IMR-90 (cell line): Measurements from ENCODE around the gene EIF3M. TPM values are rescaled to one million over a fixed set of nuclear protein-coding genes. Genes with fewer than 3 reads are reported as not detected.

Source experiments
- ATAC-seq: fragments of 200-7000 bp; cut with Tn5 transposase; 2 replicates; pipeline ENCODE4 v1.9.1; 2020; ENCODE audit warnings: low read depth, mild to moderate bottlenecking, moderate library complexity
- BruUV-seq: library from RNA; stranded (reverse); fragments of 400-500 nt; replicated peaks from 2 replicates; lab custom pipeline; 2021; lab: Mats Ljungman, UMichigan
- CTCF ChIA-PET: fragments of 300-600 bp; formaldehyde crosslinking; extraction: SDS; loops from one replicate; lab custom pipeline; 2021; ENCODE audit warnings: antibody characterized with exemption; lab: Yijun Ruan, JAX
- POLR2A ChIA-PET: fragments of 300-600 bp; sonication (Branson Sonifier 250); formaldehyde crosslinking; loops from one replicate; lab custom pipeline; 2022; ENCODE audit warnings: antibody characterized with exemption; ENCODE audit not compliant: unreplicated experiment; lab: Charles Lee
- DNase-seq: peaks from one replicate; pipeline ENCODE4 v3.0.0; 2013
- H2AFZ ChIP-seq: replicated peaks from 2 replicates; pipeline ENCODE3; 2013; ENCODE audit warnings: low read length, mild to moderate bottlenecking; ENCODE audit not compliant: poor library complexity
- H2AK5ac ChIP-seq: 2 replicates; pipeline ENCODE4 v1.6.1; 2013; ENCODE audit warnings: low read depth, low read length, inconsistent platforms
- H2AK9ac ChIP-seq: replicated peaks from 2 replicates; pipeline ENCODE3; 2013; ENCODE audit warnings: mild to moderate bottlenecking, low read depth, low read length, moderate library complexity; ENCODE audit not compliant: poor library complexity
- H2BK120ac ChIP-seq: 2 replicates; pipeline ENCODE4 v1.6.1; 2013; ENCODE audit warnings: low read depth, low read length, inconsistent platforms
- H2BK15ac ChIP-seq: 3 replicates; pipeline ENCODE4 v1.6.1; 2013; ENCODE audit warnings: low read depth, low read length, inconsistent platforms
- H2BK20ac ChIP-seq: 2 replicates; pipeline ENCODE4 v1.6.1; 2013; ENCODE audit warnings: low read depth, mild to moderate bottlenecking, inconsistent platforms, low read length, moderate library complexity
- H2BK5ac ChIP-seq: 2 replicates; pipeline ENCODE4 v1.6.1; 2013; ENCODE audit warnings: mild to moderate bottlenecking, low read depth, low read length, inconsistent platforms; ENCODE audit not compliant: poor library complexity, severe bottlenecking
- H3K14ac ChIP-seq: replicated peaks from 2 replicates; pipeline ENCODE4 v1.6.1; 2013; ENCODE audit warnings: low read depth, low read length, inconsistent platforms
- H3K18ac ChIP-seq: 2 replicates; pipeline ENCODE4 v1.6.1; 2013; ENCODE audit warnings: low read depth, low read length, control low read depth
- H3K23ac ChIP-seq: 2 replicates; pipeline ENCODE4 v1.6.1; 2013; ENCODE audit warnings: low read depth, low read length, inconsistent platforms
- H3K27ac ChIP-seq: 2 replicates; pipeline ENCODE4 v1.5.1; 2013; ENCODE audit warnings: mild to moderate bottlenecking, control low read depth, low read length; ENCODE audit not compliant: insufficient read depth
- H3K27me3 ChIP-seq: 2 replicates; pipeline ENCODE4 v1.6.1; 2013; ENCODE audit warnings: low read length; ENCODE audit not compliant: control insufficient read depth, insufficient read depth
- H3K36me3 ChIP-seq: 2 replicates; pipeline ENCODE4 v1.6.1; 2013; ENCODE audit warnings: low read length, mixed read lengths; ENCODE audit not compliant: control insufficient read depth, insufficient read depth
- H3K4ac ChIP-seq: 2 replicates; pipeline ENCODE4 v1.6.1; 2013; ENCODE audit warnings: low read depth, low read length, inconsistent platforms
- H3K4me1 ChIP-seq: 2 replicates; pipeline ENCODE4 v1.6.1; 2013; ENCODE audit warnings: low read length, mixed read lengths; ENCODE audit not compliant: control insufficient read depth, insufficient read depth
- H3K4me2 ChIP-seq: 2 replicates; pipeline ENCODE4 v1.6.1; 2013; ENCODE audit warnings: low read depth, mild to moderate bottlenecking, control low read depth, low read length, moderate library complexity
- H3K4me3 ChIP-seq: 2 replicates; pipeline ENCODE4 v1.5.1; 2013; ENCODE audit warnings: low read depth, mild to moderate bottlenecking, control low read depth, low read length, moderate library complexity; ENCODE audit not compliant: insufficient read depth
- H3K56ac ChIP-seq: 2 replicates; pipeline ENCODE4 v1.6.1; 2013; ENCODE audit warnings: low read length, inconsistent platforms; ENCODE audit not compliant: insufficient read depth; ENCODE audit errors: extremely low read depth
- H3K79me1 ChIP-seq, 2 experiments: 2 replicates each; pipeline ENCODE4 v1.6.1; 2013; ENCODE audit warnings: low read length in 2 of 2, inconsistent platforms in 1 of 2, low read depth in 1 of 2
- H3K9ac ChIP-seq: 2 replicates; pipeline ENCODE4 v1.6.1; 2013; ENCODE audit warnings: low read depth, low read length, control low read depth
- H3K9me1 ChIP-seq: 2 replicates; pipeline ENCODE4 v1.6.1; 2013; ENCODE audit warnings: low read length, inconsistent platforms; ENCODE audit not compliant: insufficient read depth
- H3K9me3 ChIP-seq: 2 replicates; pipeline ENCODE4 v1.6.1; 2013; ENCODE audit warnings: low read length; ENCODE audit not compliant: control insufficient read depth, insufficient read depth
- H4K20me1 ChIP-seq: 2 replicates; pipeline ENCODE4 v1.6.1; 2013; ENCODE audit warnings: low read length, inconsistent platforms; ENCODE audit not compliant: insufficient read depth
- H4K5ac ChIP-seq: 2 replicates; pipeline ENCODE4 v1.6.1; 2013; ENCODE audit warnings: mild to moderate bottlenecking, low read depth, low read length, control low read depth
- H4K8ac ChIP-seq, 2 experiments: 2 replicates each; pipeline ENCODE4 v1.6.1; 2013; ENCODE audit warnings: low read depth in 2 of 2, low read length in 2 of 2, control low read depth in 1 of 2, inconsistent platforms in 1 of 2
- H4K91ac ChIP-seq: 2 replicates; pipeline ENCODE4 v1.6.1; 2013; ENCODE audit warnings: low read depth, low read length, inconsistent platforms; ENCODE audit not compliant: insufficient read depth
- BHLHE40 ChIP-seq: fragments of 150-350 bp; IDR thresholded peaks from 2 replicates; pipeline ENCODE4 v1.6.1; 2016; ENCODE audit warnings: mild to moderate bottlenecking, low read depth, low read length
- CEBPB ChIP-seq: IDR thresholded peaks from 2 replicates; pipeline ENCODE4 v1.6.1; 2012; ENCODE audit warnings: low read depth, low read length, improper control_type of control experiment
- FOS ChIP-seq: fragments of 150-350 bp; IDR thresholded peaks from 2 replicates; pipeline ENCODE4 v1.6.1; 2016; ENCODE audit warnings: low read depth, low read length
- MAFK ChIP-seq: IDR thresholded peaks from 2 replicates; pipeline ENCODE4 v1.6.1; 2012; ENCODE audit warnings: low read depth, low read length, improper control_type of control experiment
- MAZ ChIP-seq: IDR thresholded peaks from 2 replicates; pipeline ENCODE4 v1.6.1; 2012; ENCODE audit warnings: low read depth, mild to moderate bottlenecking, low read length, improper control_type of control experiment, moderate library complexity, borderline replicate concordance
- MXI1 ChIP-seq: IDR thresholded peaks from 2 replicates; pipeline ENCODE4 v1.6.1; 2012; ENCODE audit warnings: low read depth, mild to moderate bottlenecking, low read length, moderate library complexity, borderline replicate concordance
- NFE2L2 ChIP-seq: fragments of 150-350 bp; IDR thresholded peaks from 2 replicates; pipeline ENCODE4 v1.6.1; 2016; ENCODE audit warnings: low read depth, mild to moderate bottlenecking, low read length
- POLR2A ChIP-seq: IDR thresholded peaks from 2 replicates; pipeline ENCODE4 v1.6.1; 2012; ENCODE audit warnings: mild to moderate bottlenecking, low read depth, low read length
- RAD21 ChIP-seq: IDR thresholded peaks from 2 replicates; pipeline ENCODE4 v1.6.1; 2012; ENCODE audit warnings: low read length, improper control_type of control experiment
- RFX5 ChIP-seq: IDR thresholded peaks from 2 replicates; pipeline ENCODE4 v1.8.0; 2012; ENCODE audit warnings: low read depth, mild to moderate bottlenecking, low read length, moderate library complexity
- SMC3 ChIP-seq: fragments of 150-350 bp; IDR thresholded peaks from 2 replicates; pipeline ENCODE4 v1.6.1; 2016; ENCODE audit warnings: low read depth, mild to moderate bottlenecking, antibody characterized with exemption, low read length, moderate library complexity
- WGBS, 2 experiments: methylation state at CpG; one replicate each; pipeline versions ENCODE4 v1.1.5 to v1.1.7; 2013; ENCODE audit warnings: missing lambda C conversion rate in 2 of 2; ENCODE audit not compliant: insufficient read length in 1 of 2; ENCODE audit errors: extremely low coverage in 2 of 2; 5-methylcytosine and 5-hydroxymethylcytosine counted together
- dilution Hi-C: fragments of 300-500 bp; cut with HindIII; formaldehyde crosslinking; loops from one replicate; pipeline ENCODE4 v1.14.3; 2018; ENCODE audit warnings: low sequenced_read_pairs; ENCODE audit not compliant: unreplicated experiment
- in situ Hi-C: fragments of 300-500 bp; cut with MboI; formaldehyde crosslinking; loops from 3 replicates; pipeline ENCODE4 v1.14.3; 2019; ENCODE audit warnings: low sequenced_read_pairs, inconsistent platforms, mixed read lengths
- intact Hi-C: fragments of 100-400 bp; cut with micrococcal nuclease; formaldehyde crosslinking; loops from 2 replicates; pipeline ENCODE4 v1.10.0; 2022
- polyA plus RNA-seq, 3 experiments: library from polyadenylated mRNA; depleted of rRNA; stranded (reverse); fragments of >200 nt; gene quantifications; 2 replicates each; pipeline ENCODE4 v1.2.3, GENCODE V29; 2012; ENCODE audit warnings: low replicate concordance in 1 of 3
- total RNA-seq: library from RNA; depleted of rRNA; stranded (reverse); fragments of >200 nt; gene quantifications from 2 replicates; pipeline ENCODE4 v1.2.3, GENCODE V29; 2012
- TF ChIP-seq, protein P1 (sequence below): fragments of 150-350 bp; IDR thresholded peaks from 2 replicates; pipeline ENCODE4 v1.6.1; 2016; ENCODE audit warnings: low read depth, mild to moderate bottlenecking, low read length, moderate library complexity, borderline replicate concordance

Gene EIF3M
- total and polyA plus RNA-seq, 2 of the 4 experiments (the other 2 are of a cell fraction) = 376 to 466 TPM

DNA sequence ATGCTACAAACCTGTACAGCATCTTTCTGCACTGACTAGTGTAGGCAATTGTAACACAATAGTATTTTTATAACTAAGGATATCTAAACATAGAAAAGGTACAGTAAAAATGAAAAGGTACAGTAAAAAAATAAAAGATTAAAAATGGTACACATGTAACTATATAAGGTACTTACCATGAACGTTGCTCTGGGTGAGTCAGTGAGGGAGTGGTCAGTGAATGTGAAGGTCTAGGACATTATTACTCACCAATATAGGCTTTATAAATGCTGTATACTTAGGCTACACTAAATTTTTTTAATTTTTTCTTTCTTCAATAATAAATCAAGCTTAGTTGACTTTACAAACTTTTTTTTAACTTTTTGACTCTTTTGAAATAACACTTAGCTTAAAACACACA is 59.9 kb downstream of the EIF3M start:
- no peak overlapping the region for H2BK5ac ChIP-seq
- H3K18ac ChIP-seq = no peak overlapping the region

More for the DNA sequence above, 59.9 kb downstream of the EIF3M start:
- no CpG with 5 or more reads among the region's 1 CpG for WGBS, 2 experiments
- H3K23ac ChIP-seq = no peak overlapping the region
- no peaks in the 10 kb centered on the region for H4K20me1 ChIP-seq
- H3K4me3 ChIP-seq = no peak overlapping the region
- no peaks in the 10 kb centered on the region for H3K36me3 ChIP-seq
- no peak overlapping the region for H2AFZ ChIP-seq
- H3K4me2 ChIP-seq = no peak overlapping the region
- in situ Hi-C loops (no loop called here), intact Hi-C loops (no loop called here), dilution Hi-C loops (no loop called here)
- ChIA-PET POLR2A (no interaction called here), CTCF (no interaction called here)
- TF ChIP-seq MAZ (no peak), MAFK (no peak), BHLHE40 (no peak), NFE2L2 (no peak), RFX5 (no peak), MXI1 (no peak), POLR2A (no peak), FOS (no peak), RAD21 (no peak), CEBPB (no peak), SMC3 (no peak)
- TF ChIP-seq, protein P1, sequence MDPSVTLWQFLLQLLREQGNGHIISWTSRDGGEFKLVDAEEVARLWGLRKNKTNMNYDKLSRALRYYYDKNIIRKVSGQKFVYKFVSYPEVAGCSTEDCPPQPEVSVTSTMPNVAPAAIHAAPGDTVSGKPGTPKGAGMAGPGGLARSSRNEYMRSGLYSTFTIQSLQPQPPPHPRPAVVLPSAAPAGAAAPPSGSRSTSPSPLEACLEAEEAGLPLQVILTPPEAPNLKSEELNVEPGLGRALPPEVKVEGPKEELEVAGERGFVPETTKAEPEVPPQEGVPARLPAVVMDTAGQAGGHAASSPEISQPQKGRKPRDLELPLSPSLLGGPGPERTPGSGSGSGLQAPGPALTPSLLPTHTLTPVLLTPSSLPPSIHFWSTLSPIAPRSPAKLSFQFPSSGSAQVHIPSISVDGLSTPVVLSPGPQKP = no peak
- no peak overlapping the region for H3K9ac ChIP-seq
- no peaks in the 10 kb centered on the region for H3K4me1 ChIP-seq
- no peak overlapping the region for H3K27ac ChIP-seq
- no peaks in the 10 kb centered on the region for H3K9me3 ChIP-seq
- H3K79me1 ChIP-seq = no peaks in the 10 kb centered on the region
- H4K8ac ChIP-seq = no peak overlapping the region
- DNase-seq (peak; percentile 28), ATAC-seq (no peak)
- no TSS peak for BruUV-seq
- peaks cover 2% of the 10 kb centered on the region; the same call in 1 of the 2 replicates for H3K27me3 ChIP-seq
- no peak overlapping the region for H4K91ac ChIP-seq
- H3K9me1 ChIP-seq = no peaks in the 10 kb centered on the region
- H3K14ac ChIP-seq = no peak overlapping the region
- no peak overlapping the region for H3K4ac ChIP-seq
- H4K5ac ChIP-seq = no peak overlapping the region
- H3K56ac ChIP-seq = no peak overlapping the region
- H2BK15ac ChIP-seq = no peak overlapping the region
- H2BK20ac ChIP-seq = no peak overlapping the region
- no peak overlapping the region for H2AK5ac ChIP-seq
- no peak overlapping the region for H2BK120ac ChIP-seq
- no peak overlapping the region for H2AK9ac ChIP-seq
